ENCODE results near the gene PSMB5.

PSMB5 gene

DNA sequence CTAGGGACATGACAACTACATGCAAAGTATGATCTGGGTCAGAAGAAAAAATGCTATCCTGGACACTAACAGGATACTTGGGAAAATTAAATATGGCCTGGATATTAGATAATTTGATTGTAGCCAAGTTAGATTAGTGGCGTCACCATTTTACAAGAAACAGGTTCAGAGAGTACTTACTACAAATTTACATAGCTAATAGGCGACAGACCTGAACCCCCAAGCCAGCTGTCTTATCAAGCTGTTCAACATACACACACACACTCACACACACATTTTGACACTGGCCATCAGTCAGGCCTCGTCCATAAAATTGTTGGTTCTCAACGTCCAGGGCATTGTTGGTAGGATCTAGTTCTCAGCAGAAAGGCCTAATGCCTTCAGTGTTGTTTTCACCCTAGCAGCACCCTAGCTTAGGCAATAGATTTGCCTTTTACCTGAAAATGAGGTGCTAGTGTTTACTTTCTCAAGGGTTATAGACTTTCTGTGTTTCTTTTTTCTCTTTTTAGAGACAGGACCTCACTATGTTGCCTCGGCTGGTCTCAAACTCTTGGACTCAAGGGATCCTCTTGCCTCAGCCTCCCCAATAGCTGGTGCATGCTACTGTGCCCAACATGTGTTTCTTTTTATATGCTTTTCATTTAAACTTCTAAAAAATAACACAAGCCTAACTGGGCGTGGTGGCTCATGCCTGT lies 21.5 kb downstream of the PSMB5 start:
- Histone ChIP-seq H3K27ac (peak overlapping the region in 1 of 2 donors; percentile 7), H3K4me3 (no peak overlapping the region)
- TF ChIP-seq CTCF (IDR thresholded peaks at IDR 0.05) = no peak
- DNase-seq (ENCODE audit: low spot score) = no peak

DNA sequence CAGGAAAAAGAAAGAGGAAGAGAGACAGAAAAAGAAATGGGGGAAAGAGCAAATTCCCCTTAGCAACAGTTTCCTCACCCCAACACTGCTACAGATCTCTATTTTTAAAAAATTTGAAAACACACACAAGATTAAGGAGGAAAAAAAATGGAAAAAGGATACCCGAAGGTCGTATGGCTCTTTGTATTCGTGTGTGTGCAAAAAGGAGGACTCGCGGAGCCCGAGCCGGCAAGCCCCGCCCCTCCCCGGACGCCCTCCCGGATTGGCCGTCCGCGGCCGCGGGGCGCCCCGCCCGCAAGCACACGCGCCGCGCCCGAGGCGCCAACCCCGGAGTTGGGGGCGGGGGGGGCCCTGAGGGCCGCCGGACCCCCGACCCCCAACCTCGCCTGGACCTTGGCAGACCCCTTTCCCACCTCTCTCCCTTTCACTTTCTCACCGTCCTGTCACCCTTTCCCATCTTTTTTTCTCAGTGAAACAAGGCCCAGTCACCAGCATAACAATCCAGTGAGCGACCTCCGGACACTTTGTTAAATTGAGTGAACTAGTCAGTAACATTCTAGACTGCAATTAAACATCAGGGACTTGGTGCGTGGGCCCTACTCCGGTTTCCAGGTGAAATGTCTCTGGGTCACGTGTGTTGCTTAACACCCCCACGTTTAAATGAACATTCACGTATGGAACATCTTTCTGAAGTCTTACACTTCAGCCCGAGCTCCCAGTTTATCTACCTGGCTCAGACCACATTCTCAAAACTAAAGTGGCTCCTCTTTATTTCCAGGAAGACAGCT lies 24.6 kb downstream of the PSMB5 start, which contains the start of gene C14orf93:
TSS of gene C14orf93 (minus strand) at position 205 of the 788 bp plus-strand sequence. CDS start 11,120 bp downstream, outside the sequence.
- no peak for TF ChIP-seq CTCF (IDR thresholded peaks at IDR 0.05)
- peak within 1 kb of the TSS; percentile 76 to 83 for H3K27ac ChIP-seq
- DNase-seq (ENCODE audit: low spot score) = peak; percentile 85
- peak within 1 kb of the TSS; percentile 76 for H3K4me3 ChIP-seq

DNA sequence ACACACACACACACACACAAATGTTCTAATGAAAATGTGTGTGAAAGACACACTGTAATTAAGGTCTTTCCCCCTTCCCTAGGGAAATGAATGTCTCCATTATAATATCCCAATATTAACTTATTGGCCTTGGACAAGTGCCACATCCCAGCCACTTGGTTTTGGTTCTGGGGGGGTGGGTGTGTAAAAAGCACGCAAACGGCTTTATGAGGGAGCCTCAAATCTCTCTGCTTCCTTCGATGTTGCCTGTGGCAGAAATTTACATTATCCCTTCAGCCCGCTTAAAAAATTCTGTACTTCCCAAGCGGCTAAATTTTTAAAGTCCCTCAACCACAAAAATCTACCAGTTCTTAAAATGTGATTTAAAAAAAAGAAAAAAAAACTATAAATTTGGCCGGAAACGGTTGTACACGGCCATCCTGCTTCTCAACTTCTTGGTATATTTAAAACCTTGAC lies 25.2 kb downstream of the PSMB5 start:
- Histone ChIP-seq H3K4me3 (peak overlapping the region; percentile 76), H3K27ac (peak overlapping the region; percentile 76 to 83)
- TF ChIP-seq CTCF (IDR thresholded peaks at IDR 0.05) = no peak
- no peak for DNase-seq (ENCODE audit: low spot score)

- Histone ChIP-seq H3K27ac (no peak overlapping the region), H3K4me3 (no peak overlapping the region)
- DNase-seq (ENCODE audit: low spot score) = no peak
- TF ChIP-seq CTCF (IDR thresholded peaks at IDR 0.05) = no peak
These were observed 25.9 kb downstream of the PSMB5 start for GRCh38 chr14:23008831-23009230.

DNA sequence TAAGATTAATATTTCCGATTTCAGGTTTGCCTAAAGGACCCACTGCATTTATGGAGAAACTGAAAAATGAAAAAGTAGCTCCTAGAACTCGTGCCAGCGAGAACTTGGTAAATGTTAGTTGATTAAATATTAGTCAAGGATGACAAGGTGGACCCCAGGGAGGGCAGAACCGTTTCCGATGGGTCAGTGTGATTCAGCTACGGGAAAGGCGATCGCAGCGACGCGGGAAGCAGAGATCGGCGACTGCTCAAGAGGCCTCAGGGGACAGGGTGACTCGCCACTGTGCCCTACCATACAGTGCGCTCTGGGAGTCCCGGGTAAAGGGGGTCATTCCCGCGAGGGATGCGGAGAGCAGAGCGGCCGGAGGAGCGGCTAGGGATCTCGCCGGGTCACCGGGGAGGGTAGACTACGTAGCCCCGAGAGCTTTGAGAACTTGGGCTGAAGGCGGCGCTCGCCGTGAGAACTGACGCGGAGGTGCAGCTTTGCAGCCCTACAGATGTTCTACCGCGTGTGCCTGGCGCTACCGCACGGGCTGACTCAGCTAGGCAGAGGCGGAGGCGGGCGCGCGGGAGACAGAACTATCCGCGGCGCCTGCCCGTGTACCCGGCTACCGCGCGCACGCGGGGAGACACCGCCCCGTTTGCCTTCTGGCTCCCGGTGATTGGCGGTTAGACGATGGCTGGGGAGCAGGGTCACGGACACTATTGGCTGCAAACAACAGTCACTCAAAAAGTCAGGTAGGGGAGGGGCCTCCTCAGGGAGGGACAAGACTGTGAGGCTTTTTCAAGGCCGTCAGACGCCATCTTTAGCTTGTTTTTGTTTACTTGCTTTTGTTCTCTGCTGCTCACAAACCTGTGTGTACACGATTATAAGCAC lies 27.9 kb downstream of the PSMB5 start:
- DNase-seq (ENCODE audit: low spot score) = peak; percentile 97
- no peak for TF ChIP-seq CTCF (IDR thresholded peaks at IDR 0.05)
- Histone ChIP-seq H3K27ac (peak overlapping the region; percentile 64 to 94), H3K4me3 (peak overlapping the region; percentile 82)

DNA sequence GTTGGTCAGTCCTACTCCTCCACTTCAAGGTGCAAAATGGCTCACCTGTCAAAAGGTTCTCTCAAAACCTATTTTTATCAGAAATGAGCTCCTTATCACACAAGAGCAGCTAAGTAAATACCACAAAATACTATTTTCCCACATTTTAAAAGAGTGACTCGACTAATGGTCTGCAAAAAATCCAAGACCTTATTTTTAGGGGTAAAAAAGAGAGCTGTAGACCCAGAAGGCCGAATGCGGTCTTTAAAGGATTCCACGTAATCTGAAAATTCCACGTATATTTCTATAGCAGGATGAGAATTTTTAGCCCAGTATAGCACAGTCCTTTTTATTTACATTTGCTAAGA lies 28.5 kb downstream of the PSMB5 start:
- DNase-seq (ENCODE audit: low spot score) = no peak
- Histone ChIP-seq H3K27ac (peak overlapping the region; percentile 64 to 94), H3K4me3 (peak overlapping the region; percentile 82)
- no peak for TF ChIP-seq CTCF (IDR thresholded peaks at IDR 0.05)

All from coronary artery (tissue), 2 donors.